Neuronal stem cell (in vitro differentiated cells): Measurements from ENCODE around the gene CCDC171.

Source experiments
- DNase-seq: peaks from one replicate; pipeline ENCODE4 v3.0.0-alpha.2; 2013; ENCODE audit warnings: low spot score
- H2AFZ ChIP-seq: one replicate; pipeline ENCODE4 v1.6.1; 2013; ENCODE audit warnings: mild to moderate bottlenecking, low read length, inconsistent platforms
- H2AK5ac ChIP-seq: 2 replicates; pipeline ENCODE4 v1.6.1; 2013; ENCODE audit warnings: low read depth, mild to moderate bottlenecking, inconsistent platforms, low read length, moderate library complexity, mixed read lengths
- H2BK120ac ChIP-seq: 2 replicates; pipeline ENCODE4 v1.6.1; 2013; ENCODE audit warnings: low read depth, mild to moderate bottlenecking, inconsistent platforms, low read length, moderate library complexity, mixed read lengths
- H2BK12ac ChIP-seq: one replicate; pipeline ENCODE4 v1.6.1; 2013; ENCODE audit warnings: low read length, inconsistent platforms
- H2BK15ac ChIP-seq: 2 replicates; pipeline ENCODE4 v1.6.1; 2013; ENCODE audit warnings: mild to moderate bottlenecking, low read length, inconsistent platforms, mixed read lengths
- H2BK5ac ChIP-seq: one replicate; pipeline ENCODE4 v1.6.1; 2013; ENCODE audit warnings: inconsistent platforms, mild to moderate bottlenecking, low read length, moderate library complexity
- H3K14ac ChIP-seq: one replicate; pipeline ENCODE4 v1.6.1; 2013; ENCODE audit warnings: low read length, inconsistent platforms
- H3K18ac ChIP-seq: 2 replicates; pipeline ENCODE4 v1.6.1; 2013; ENCODE audit warnings: low read length, inconsistent platforms
- H3K23ac ChIP-seq: 2 replicates; pipeline ENCODE4 v1.6.1; 2013; ENCODE audit warnings: low read depth, mild to moderate bottlenecking, mixed read lengths, low read length, inconsistent platforms; ENCODE audit not compliant: poor library complexity
- H3K27ac ChIP-seq: replicated peaks from 3 replicates; pipeline ENCODE4 v1.5.1; 2013; ENCODE audit warnings: low read length, inconsistent platforms
- H3K27me3 ChIP-seq, 3 experiments: 2 replicates each; pipeline ENCODE4 v1.6.1; 2013; ENCODE audit warnings: low read length in 3 of 3, mild to moderate bottlenecking in 2 of 3, inconsistent platforms in 1 of 3, low read depth in 1 of 3, mixed read lengths in 1 of 3, moderate library complexity in 1 of 3; ENCODE audit not compliant: control insufficient read depth in 3 of 3, insufficient read depth in 3 of 3
- H3K36me3 ChIP-seq, 2 donors: replicated peaks in 1 of 2; 2 replicates each; pipeline ENCODE4 v1.6.1; 2013; ENCODE audit warnings: low read length in 2 of 2; ENCODE audit not compliant: control insufficient read depth in 2 of 2, insufficient read depth in 2 of 2
- H3K4ac ChIP-seq: 2 replicates; pipeline ENCODE4 v1.6.1; 2013; ENCODE audit warnings: inconsistent platforms, mild to moderate bottlenecking, low read length, moderate library complexity
- H3K4me1 ChIP-seq, 2 donors: 1 replicate in 1 of 2; 2 replicates in 1 of 2; pipeline ENCODE4 v1.6.1; 2013; ENCODE audit warnings: low read length in 2 of 2, low read depth in 1 of 2; ENCODE audit not compliant: control insufficient read depth in 2 of 2, insufficient read depth in 1 of 2
- H3K4me2 ChIP-seq: one replicate; pipeline ENCODE4 v1.6.1; 2013; ENCODE audit warnings: mild to moderate bottlenecking, low read length, inconsistent platforms; ENCODE audit not compliant: insufficient read depth, poor library complexity, severe bottlenecking
- H3K4me3 ChIP-seq, 2 donors: 2 replicates each; pipeline ENCODE4 v1.5.1; 2013; ENCODE audit warnings: low read length in 2 of 2, mild to moderate bottlenecking in 2 of 2, inconsistent platforms in 1 of 2, moderate library complexity in 1 of 2
- H3K79me1 ChIP-seq: one replicate; pipeline ENCODE4 v1.6.1; 2013; ENCODE audit warnings: low read depth, mild to moderate bottlenecking, inconsistent platforms, low read length, moderate library complexity
- H3K9ac ChIP-seq: one replicate; pipeline ENCODE4 v1.6.1; 2013; ENCODE audit warnings: mild to moderate bottlenecking, low read depth, low read length, inconsistent platforms; ENCODE audit not compliant: poor library complexity
- H3K9me3 ChIP-seq, 2 donors: replicated peaks in 1 of 2; 2 replicates each; pipeline versions ENCODE3 to v1.6.1; 2013; ENCODE audit warnings: low read length in 2 of 2, mild to moderate bottlenecking in 2 of 2, inconsistent platforms in 1 of 2, low read depth in 1 of 2, mixed read lengths in 1 of 2, moderate library complexity in 1 of 2; ENCODE audit not compliant: control insufficient read depth in 2 of 2, insufficient read depth in 1 of 2
- H4K8ac ChIP-seq: one replicate; pipeline ENCODE4 v1.6.1; 2013; ENCODE audit warnings: low read depth, mild to moderate bottlenecking, inconsistent platforms, low read length, moderate library complexity
- H4K91ac ChIP-seq: one replicate; pipeline ENCODE4 v1.6.1; 2013; ENCODE audit warnings: low read length, low read depth, mild to moderate bottlenecking, inconsistent platforms; ENCODE audit not compliant: poor library complexity
- WGBS, 2 donors: extraction: QIAGEN DNeasy Blood & Tissue Kit; methylation state at CpG; one replicate each; pipeline ENCODE4 v1.1.7; 2013; ENCODE audit warnings: missing lambda C conversion rate in 2 of 2, mixed read lengths in 1 of 2; ENCODE audit not compliant: insufficient read length in 2 of 2, insufficient replicate concordance in 1 of 2; ENCODE audit errors: extremely low coverage in 2 of 2; 5-methylcytosine and 5-hydroxymethylcytosine counted together

The CCDC171 gene

GRCh38 chr9:15843931-15844330, 291.1 kb downstream of the CCDC171 start:
- Histone ChIP-seq H3K79me1 (no peaks in the 10 kb centered on the region), H3K4me3 (no peak overlapping the region), H3K18ac (no peak overlapping the region), H2AK5ac (no peak overlapping the region), H3K27me3 (no peaks in the 10 kb centered on the region), H3K23ac (no peak overlapping the region), H2BK5ac (no peak overlapping the region), H3K4me2 (no peak overlapping the region), H3K27ac (no peak overlapping the region), H3K9ac (no peak overlapping the region), H2BK12ac (no peak overlapping the region), H4K91ac (no peak overlapping the region), H4K8ac (no peak overlapping the region), H2AFZ (no peak overlapping the region), H3K14ac (no peak overlapping the region), H3K9me3 (no peaks in the 10 kb centered on the region), H3K4me1 (no peaks in the 10 kb centered on the region), H2BK15ac (no peak overlapping the region), H3K4ac (no peak overlapping the region), H2BK120ac (no peak overlapping the region), H3K36me3 (no peaks in the 10 kb centered on the region)
- no CpG with 5 or more reads among the region's 2 CpGs for WGBS, 2 donors
- no peak for DNase-seq

GRCh38 chr9:15846611-15847010, 293.8 kb downstream of the CCDC171 start:
- Histone ChIP-seq H2BK120ac (no peak overlapping the region), H3K27me3 (no peaks in the 10 kb centered on the region), H2AK5ac (no peak overlapping the region), H3K18ac (no peak overlapping the region), H4K8ac (no peak overlapping the region), H2BK15ac (no peak overlapping the region), H3K23ac (no peak overlapping the region), H3K9ac (no peak overlapping the region), H3K27ac (no peak overlapping the region), H3K4me3 (no peak overlapping the region), H3K4me2 (no peak overlapping the region), H3K36me3 (no peaks in the 10 kb centered on the region), H3K4ac (no peak overlapping the region), H3K14ac (no peak overlapping the region), H3K9me3 (no peaks in the 10 kb centered on the region), H3K79me1 (no peaks in the 10 kb centered on the region), H4K91ac (no peak overlapping the region), H2BK5ac (no peak overlapping the region), H2AFZ (no peak overlapping the region), H3K4me1 (no peaks in the 10 kb centered on the region), H2BK12ac (no peak overlapping the region)
- no peak for DNase-seq
- no CpG with 5 or more reads among the region's 6 CpGs for WGBS, 2 donors

GRCh38 chr9:15849871-15850270, 297.0 kb downstream of the CCDC171 start:
- no peaks in the 10 kb centered on the region for H3K4me1 ChIP-seq
- no peak overlapping the region for H2BK12ac ChIP-seq
- no peak for DNase-seq
- H2BK120ac ChIP-seq = no peak overlapping the region
- H3K27ac ChIP-seq = no peak overlapping the region
- no peak overlapping the region for H4K91ac ChIP-seq
- no CpG with 5 or more reads among the region's 1 CpG for WGBS, 2 donors
- no peak overlapping the region for H2AK5ac ChIP-seq
- no peak overlapping the region for H3K23ac ChIP-seq
- no peak overlapping the region for H3K4me2 ChIP-seq
- H3K36me3 ChIP-seq = no peaks in the 10 kb centered on the region
- H3K9ac ChIP-seq = no peak overlapping the region
- no peaks in the 10 kb centered on the region for H3K27me3 ChIP-seq
- H2AFZ ChIP-seq = no peak overlapping the region
- H2BK15ac ChIP-seq = no peak overlapping the region
- H3K18ac ChIP-seq = no peak overlapping the region
- H3K9me3 ChIP-seq = no peaks in the 10 kb centered on the region
- H3K4ac ChIP-seq = no peak overlapping the region
- H3K79me1 ChIP-seq = no peaks in the 10 kb centered on the region
- H2BK5ac ChIP-seq = no peak overlapping the region
- no peak overlapping the region for H4K8ac ChIP-seq
- H3K4me3 ChIP-seq = no peak overlapping the region
- no peak overlapping the region for H3K14ac ChIP-seq

GRCh38 chr9:15851766-15852165, 298.9 kb downstream of the CCDC171 start:
- no peaks in the 10 kb centered on the region for H3K36me3 ChIP-seq
- H3K27ac ChIP-seq = no peak overlapping the region
- no peak overlapping the region for H3K18ac ChIP-seq
- H4K91ac ChIP-seq = no peak overlapping the region
- no peak overlapping the region for H2BK120ac ChIP-seq
- no peak overlapping the region for H2BK15ac ChIP-seq
- no peak overlapping the region for H3K4ac ChIP-seq
- H3K27me3 ChIP-seq = no peaks in the 10 kb centered on the region
- no peak overlapping the region for H2AK5ac ChIP-seq
- H4K8ac ChIP-seq = no peak overlapping the region
- no peak overlapping the region for H3K4me2 ChIP-seq
- no peak overlapping the region for H2BK5ac ChIP-seq
- H3K4me3 ChIP-seq = no peak overlapping the region
- no peaks in the 10 kb centered on the region for H3K9me3 ChIP-seq
- H3K9ac ChIP-seq = no peak overlapping the region
- DNase-seq = no peak
- no peak overlapping the region for H3K23ac ChIP-seq
- no peak overlapping the region for H2BK12ac ChIP-seq
- no peaks in the 10 kb centered on the region for H3K4me1 ChIP-seq
- H2AFZ ChIP-seq = no peak overlapping the region
- no peak overlapping the region for H3K14ac ChIP-seq
- no CpG with 5 or more reads among the region's 2 CpGs for WGBS, 2 donors
- no peaks in the 10 kb centered on the region for H3K79me1 ChIP-seq
